Cortex of kidney (tissue), 1 donor: ENCODE measurements around the gene KCNIP1.

Experiments
- DNase-seq: peaks from one replicate; lab custom pipeline; 2025; lab: John Stamatoyannopoulos, UW

Gene KCNIP1

DNA sequence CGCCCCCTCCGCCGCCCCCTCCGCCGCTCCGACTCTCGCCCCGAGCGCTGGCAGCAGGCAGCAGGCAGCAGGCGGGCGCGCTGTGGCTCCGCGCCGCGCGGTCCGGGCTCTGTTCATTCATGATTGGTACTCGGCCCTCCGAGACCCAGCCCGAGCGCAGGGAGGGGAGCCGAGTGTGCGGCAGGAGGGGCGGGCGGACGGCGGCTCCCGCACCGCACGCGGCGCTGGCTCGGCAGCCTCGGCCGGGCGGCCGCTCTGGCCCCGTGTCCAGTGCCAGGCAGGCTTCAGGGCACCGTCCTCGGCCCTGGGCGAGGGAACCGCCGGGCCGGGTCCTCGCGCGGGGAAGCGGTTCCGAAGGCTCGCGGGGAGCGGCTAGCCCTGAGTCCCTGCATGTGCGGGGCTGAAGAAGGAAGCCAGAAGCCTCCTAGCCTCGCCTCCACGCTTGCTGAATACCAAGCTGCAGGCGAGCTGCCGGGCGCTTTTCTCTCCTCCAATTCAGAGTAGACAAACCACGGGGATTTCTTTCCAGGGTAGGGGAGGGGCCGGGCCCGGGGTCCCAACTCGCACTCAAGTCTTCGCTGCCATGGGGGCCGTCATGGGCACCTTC lies at the start of gene KCNIP1:
Gene KCNIP1 (plus strand): TSS at position 31 of the 607 bp plus-strand sequence.
- DNase-seq = no peak

DNA sequence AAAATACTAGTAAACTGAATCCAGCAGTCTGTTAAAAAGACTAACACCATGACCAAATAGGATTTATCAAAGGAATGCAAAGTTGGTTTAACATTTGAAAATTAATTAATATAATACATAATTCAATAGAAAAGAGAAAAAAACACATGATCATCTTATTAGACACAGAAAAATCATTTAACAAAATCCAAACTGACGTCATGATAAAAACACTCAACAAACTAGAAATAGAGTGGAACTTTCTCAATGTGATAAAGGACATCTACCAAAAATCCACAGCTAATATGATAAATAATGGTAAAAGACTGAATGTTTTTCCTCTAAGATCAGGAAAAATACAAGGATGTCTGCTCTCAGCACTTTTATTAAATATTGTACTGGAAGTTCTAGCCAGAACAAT lies 40.4 kb upstream of the KCNIP1 start:
- DNase-seq = no peak

DNA sequence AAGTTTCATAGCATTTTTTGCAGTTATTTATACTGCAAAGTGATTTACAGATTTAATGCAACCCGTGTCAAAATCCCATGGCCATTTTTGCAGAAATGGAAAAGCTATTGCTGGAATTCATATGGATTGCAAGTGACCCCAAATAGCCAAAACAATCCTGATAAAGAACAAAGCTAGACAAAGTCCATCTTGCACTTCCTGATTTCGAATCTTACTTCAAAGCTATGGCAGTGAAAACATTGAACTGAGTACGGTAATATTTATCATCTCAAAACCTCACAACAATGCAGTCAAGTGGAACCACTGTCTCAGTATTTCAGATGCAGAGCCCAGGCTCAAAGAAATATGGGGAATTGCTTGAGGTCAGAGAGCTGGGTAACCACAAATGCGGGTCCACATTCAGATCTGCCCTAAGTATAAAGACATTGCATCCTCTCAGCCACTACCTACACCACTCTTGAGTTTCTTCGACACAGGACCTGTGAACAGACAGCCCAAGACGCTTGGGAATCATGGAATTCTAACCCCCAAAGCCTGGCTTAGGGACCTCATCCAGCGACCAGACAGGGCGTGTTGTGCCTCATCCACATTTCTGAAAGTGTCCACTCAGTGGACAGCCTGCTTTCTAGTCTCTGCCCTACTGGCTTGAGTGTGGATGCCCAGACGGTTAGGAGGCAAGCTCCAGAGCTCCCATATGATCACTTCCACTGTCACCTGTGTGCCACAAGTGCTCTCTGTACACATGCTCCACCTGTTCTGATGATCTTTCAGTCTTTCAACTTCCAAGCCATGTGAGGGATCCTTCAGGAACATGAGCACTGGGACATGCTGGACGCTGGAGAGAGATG lies 39.3 kb upstream of the KCNIP1 start:
- DNase-seq = no peak

DNA sequence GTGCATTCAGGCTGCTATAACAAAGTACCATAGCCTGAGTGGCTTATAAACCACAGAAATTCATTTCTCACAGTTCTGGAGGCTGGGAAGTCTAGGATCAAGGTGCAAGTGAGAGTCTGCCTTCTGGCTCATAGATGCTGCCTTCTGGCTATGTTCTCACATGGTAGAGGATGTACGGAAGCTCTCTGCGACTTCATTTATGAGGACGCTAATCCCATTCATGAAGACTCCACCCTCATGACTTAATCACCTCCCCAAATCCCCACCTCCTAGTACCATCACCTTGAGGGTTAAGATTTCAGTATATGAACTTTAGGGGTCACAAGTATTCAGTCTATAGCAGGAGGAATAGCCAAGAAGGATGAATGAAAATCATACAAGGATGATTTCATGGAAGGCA lies 37.3 kb upstream of the KCNIP1 start:
- DNase-seq = no peak

DNA sequence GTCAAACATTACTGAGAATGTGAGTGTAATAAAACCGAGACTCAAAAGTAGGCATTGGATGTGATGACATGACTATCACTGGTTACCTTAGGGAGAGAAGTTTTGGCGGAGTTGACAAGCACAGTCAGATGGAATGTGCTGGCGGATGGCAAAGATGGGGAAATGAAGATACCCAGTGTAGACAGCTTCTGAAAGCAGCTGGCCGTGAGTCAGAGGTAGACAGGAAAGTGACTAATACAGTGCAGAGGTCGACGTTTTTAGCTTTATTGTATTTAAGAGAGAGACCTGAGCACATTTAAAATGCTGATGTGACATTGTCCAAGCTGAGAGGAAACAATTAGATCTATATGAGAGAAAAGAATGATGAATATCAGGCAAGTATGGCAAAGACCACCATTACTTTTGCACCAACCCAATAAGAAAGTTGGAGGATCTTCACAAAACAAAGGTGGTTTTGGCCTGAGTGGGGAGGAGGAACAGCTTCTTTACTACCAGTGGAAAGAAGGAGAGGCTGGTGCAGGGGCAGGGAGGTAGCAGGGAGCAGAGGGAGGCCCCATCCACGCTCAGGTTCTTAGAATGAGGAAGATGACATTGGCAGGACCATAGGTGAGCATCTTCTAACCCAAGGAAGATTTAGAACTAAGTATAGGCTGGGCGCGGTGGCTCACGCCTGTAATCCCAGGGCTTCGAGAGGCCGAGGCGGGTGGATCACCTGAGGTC lies 36.7 kb upstream of the KCNIP1 start:
- no peak for DNase-seq

DNA sequence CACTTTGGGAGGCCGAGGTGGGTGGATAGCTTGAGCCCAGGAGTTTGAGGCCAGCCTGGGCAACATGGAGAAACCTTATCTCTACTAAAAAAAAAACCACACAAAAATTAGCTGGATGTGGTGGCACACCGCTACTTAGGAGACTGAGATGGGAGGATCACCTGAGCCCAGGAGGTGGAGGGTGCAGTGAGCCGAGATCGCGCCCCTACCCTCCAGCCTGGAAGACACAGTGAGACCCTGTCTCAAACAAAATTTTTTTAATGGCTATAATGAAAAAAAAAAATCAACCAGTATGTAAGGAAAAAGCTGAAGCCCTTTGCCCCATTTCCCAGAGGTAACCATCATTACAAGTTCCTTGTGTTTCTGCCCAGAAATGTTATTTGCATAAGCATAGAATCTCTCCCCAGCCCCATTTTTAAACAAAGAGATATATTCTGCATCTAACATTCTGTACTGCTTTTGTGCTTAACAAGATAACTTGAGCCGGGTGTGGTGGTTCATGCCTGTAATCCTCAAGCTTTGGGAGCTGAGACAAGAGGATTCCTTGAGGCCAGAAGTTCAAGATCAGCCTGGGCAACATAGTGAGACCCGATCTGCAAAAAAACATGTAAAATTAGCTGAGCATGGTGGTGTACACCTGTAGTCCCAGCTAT lies 35.1 kb upstream of the KCNIP1 start:
- DNase-seq = no peak

DNA sequence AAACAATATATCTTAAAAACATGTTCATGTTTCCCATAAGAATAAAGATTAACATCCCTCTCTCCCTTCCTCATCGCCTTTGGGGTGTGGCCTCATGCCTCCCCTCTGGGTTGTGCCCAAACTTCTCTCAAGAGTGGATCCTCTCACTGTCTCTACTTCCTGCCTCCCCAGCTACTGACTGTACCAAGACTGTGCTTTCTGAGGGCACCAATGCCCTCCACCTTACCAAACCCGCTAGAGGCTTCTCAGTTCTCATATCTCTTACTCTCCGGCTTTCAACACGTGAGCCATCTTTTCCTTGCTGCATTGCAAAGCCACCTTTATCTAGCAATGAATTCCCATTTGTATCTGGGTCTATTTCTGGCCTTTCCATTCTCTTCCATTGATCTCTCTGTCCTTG lies 34.4 kb upstream of the KCNIP1 start:
- no peak for DNase-seq

DNA sequence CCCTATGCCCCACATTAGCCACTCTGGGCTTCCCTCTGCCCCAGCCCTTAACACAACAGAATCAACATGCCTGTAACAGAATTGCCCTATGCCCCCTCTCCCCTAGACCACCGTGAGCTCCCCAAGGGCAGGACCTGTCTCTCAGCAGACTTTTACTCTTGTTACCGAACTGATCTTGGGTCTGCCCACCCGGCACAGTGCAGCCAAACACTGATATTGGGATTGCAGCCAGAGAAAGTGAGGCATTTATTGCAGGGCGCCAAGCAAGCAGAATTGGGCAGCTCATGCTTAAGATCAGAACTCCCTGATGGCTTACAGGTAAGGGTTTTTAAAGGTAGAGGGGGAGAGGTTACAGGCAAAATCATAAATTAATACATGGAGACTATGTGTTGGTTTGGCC lies 33.5 kb upstream of the KCNIP1 start:
- DNase-seq = no peak

DNA sequence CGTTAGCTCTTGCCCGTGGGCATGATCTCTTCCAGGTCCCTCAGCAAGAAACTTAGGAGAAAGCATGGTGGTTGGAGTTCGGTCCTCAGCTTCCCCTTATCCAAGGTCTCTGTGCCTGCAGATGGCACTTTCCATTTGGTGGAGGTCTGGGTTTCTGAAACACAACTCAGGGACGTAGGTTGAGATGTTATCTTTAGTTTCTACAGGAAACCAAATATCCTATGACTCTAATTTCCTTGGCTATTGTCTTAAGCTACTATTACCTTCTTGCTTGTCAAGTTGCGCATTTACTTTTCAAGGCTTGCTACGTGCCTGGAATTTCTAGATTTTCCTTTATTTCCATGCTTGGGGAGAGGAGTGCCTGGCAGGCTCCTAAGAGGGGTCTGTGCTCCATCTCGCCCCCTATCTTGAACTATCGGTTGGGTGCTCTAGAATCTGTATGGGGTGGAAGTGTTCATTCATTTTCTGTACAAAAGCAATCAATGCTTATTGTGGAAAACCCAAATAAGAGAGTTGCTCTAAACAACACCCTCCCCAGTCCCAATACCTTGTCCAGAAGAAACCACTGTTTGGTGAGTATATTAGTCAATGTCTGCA lies 32.9 kb upstream of the KCNIP1 start:
- no peak for DNase-seq

DNA sequence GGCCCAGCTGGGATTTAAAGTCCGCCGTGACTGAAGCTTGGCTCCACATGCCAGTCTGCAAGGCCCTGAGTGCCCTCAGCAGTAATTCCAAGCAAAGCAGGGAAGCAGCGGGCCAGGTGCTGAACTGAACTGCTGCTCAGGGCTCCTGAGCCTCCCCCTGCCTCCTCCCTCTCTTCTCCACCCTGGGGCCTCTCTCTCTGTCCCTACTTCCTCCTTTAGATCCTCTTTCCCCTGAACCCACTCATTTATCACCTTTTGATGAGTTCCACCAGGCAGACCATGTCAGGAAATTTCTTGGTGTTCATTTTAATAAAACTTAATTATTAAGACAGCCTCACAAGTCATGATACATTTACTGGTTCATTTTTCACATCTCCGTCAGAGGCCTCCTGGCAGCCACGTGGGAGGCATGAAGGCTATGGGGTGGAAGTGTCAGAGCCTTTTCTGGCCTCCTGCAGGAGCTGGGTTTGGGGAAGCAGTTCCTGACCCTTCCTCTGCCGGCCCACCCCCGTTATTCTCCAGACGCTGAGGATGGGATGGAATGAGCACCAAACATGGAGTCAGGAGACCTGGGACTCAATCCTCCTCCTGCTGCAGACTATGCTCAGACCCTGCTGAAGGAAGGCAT lies 32.2 kb upstream of the KCNIP1 start:
- DNase-seq = no peak

DNA sequence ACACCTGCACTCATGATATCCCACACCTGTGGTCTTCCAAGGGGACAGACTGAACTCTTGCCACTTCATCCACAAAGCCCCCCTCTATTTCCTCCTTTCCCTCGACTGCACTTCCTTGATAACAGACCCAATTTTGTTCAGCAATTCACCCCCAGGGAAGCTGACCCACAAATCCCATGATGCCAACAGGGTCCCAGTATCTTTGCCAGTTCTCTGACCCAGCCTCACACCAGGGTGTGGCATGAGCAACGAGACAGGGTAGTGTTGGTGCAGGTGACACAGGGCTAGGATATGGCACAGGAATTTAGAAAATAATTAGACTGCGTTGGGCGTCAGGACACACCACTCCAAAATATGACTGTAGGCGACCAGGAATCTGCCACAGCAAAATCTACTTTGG lies 30.2 kb upstream of the KCNIP1 start:
- DNase-seq = no peak

DNA sequence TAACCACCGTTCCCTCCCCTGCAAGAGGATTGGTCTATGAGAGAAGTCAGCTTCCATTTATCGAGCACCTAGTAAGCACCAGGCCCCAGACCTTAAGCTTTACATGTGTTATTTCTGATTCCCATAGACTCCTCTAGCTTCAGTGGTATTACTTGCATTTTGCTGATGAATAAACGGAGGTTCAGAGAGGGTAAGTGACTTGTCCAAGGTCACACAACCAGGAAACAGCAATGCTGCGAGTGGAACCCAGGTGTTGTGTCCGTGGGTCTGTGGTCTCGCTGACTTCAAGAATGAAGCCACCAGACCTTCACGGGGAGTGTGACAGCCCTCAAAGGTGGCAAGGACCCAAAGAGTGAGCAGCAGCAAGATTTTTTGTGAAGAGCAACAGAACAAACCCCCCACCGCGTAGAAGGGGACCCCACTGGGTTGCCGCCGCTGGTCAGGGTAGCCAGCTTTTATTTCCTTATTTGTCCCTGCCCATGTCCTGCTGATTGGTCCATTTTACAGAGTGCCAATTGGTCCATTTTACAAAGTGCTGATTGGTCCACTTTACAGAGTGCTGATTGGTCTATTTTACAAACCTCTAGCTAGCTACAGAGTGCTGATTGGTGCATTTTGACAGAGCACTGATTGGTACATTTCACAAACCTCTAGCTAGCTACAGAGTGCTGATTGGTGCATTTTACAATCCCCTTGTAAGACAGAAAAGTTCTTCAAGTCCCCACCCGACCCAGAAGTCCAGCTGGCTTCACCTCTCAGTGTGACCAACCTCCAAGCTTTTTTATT lies 29.1 kb upstream of the KCNIP1 start:
- DNase-seq = no peak

DNA sequence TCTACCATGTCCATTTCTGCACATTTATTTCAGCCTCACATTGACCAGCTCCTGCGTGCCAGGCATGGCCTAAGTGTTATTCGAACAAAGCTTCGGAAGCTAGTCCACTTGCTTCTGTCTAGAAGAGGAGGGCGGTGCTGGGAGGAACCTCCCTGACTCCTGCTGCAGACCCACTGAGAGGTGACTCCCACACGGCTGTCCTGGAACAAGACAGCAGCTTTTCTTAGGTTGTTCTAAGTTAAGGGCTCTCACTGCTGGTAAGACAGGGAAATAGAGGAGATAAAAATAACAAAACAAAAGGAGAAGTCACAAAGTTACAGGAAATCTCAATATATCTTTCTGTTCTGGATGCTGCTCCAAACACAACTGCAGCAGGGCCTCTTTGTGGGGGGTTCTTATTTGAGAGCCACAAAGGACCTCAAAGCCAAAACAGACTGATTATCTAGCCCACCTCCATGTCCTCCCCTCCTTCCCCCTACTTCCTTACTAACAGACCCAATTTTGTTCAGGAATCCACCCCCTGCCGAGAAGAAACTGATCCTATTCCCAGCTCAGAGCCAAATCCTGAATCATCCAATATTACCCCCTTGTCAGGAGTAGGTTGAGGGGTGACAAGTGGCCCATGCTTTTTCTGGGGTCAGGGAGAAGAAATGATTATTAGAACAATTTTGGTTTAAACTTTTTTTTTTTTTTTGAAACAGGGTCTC lies 28.4 kb upstream of the KCNIP1 start:
- DNase-seq = no peak

DNA sequence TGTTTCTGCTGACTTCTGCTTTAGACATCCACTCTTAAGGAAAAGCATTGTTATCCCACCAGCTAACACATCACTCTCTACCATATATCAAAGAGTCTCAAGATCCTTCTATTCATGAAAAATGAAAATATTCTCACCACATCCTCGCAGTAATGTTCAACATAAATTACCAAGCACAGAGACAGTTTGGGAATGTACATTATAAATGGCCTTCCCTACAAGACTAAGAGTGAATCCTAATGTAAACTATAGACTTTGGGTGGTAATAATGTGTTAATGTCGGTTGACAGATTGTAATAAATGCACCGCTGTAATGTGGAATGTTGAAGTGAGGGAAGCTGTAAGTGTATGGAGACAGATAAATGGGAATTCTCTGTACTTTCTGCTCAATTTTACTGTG lies 27.1 kb upstream of the KCNIP1 start:
- DNase-seq = no peak

DNA sequence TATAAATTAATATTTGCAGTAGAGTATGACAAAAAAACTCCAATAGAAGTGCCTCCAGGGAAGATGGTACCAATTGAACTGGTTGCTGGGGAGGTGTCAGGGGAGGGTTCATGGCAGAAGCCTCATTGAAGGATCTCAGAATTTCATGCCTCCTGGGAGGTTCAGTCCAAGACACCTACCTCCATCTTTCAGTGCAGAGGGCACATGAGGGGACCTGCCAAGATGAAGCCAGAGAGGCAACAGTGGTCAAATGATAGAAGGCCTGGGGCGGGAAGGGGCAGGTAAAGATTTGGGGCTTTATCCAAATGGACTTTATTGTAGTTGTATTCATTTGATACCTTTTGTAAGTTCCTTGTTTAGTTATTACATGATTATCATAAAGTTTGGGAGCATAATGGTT lies 25.9 kb upstream of the KCNIP1 start:
- DNase-seq = no peak

DNA sequence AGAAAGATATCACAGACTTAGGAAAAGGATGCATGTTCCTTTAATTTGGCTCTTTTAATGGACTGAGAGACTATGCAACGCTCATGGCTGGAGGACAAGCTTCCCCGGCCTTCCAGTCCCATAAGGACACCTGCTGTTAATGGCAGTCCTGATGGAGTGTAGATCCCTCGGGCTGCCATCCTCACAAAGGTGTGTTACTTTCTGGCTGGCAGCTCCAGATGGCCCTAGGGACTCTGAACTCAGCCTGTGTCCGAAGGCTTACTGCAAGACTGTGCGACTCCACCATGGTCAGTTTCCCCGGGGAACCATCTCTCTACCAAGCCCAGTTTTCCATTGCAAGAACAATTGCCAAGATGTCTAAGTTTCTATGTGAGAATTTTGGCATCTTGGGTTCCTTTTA lies 25.5 kb upstream of the KCNIP1 start:
- DNase-seq = no peak

DNA sequence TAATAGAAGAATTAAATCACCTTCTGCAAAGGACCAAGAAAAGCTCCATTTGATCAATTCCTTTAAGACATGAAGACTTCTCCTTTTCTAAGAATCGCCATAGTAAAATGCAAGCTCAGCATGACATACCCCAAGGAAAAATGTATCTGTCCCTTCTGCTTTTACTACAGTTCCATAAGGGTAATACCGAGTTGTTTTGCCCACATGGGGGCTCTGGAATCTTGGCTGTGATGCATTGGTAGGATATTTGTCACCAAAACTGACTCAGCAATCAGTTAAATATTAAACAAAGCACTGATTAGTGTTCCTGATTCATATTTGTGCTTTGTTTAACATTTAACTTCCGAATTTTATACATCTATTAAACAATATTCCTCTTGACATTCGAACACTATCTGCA lies 24.3 kb upstream of the KCNIP1 start:
- no peak for DNase-seq

DNA sequence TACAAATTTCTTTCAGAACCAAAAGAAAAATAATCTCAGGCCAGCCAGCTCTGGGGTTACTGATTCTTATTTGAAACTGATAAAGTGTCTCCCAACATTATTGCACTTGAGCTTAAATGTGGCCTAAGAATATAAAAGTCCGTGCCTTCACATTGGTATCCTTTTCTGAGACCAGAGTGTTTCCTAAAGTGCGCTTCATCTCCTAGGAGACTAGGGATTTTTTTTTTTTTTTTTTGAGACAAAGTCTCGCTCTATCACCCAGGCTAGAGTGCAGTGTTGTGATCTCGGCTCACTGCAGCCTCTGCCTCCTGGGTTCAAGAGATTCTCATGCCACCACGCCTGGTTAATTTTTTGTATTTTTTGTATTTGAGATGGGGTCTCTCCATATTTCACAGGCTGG lies 23.6 kb upstream of the KCNIP1 start:
- no peak for DNase-seq

DNA sequence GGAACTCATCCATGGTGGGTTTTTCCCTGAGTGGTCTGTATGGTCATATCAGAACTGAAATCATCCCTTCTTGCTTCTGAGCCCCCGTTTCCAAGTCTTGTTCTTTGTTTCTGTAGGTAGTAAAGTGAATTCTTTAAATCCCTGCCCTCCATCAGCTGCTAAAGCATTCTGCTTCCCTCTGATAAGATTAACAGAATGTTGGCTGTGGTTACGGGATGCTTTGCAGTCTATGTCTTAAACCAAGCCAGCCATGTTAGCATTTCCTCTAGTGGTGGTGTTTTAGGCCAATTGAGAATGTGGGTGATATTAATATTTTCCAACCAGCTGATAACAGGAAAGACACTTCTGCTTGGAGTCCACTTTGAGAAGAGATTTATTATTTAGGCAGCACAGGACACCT lies 22.0 kb upstream of the KCNIP1 start:
- DNase-seq = no peak

DNA sequence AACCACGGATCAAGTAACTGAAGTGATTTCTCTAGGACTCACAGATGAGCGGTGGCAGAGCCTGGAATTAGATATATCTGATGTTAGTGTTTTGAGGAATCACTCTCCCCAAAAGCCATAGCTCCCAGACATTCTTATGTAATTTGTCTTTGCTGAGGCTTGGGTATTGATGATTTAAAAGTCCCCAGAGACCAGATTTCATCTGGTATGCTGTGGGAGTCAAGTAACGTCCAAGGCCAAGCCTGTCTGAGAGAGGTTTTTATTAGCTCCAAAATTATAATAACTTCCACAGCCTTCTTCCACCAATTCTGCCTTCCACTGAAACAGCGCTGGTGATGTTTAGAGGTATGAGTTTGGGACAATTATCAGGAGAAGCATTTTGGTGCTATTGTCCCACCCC lies 21.3 kb upstream of the KCNIP1 start:
- no peak for DNase-seq
